MG63 (cell line): Measurements from ENCODE around the gene LILRA2. TPM values are rescaled to one million over a fixed set of nuclear protein-coding genes. Genes with fewer than 3 reads are reported as not detected.
"Not testable (repeated sequence)": the region's sequence is repeated elsewhere in the genome, so short reads cannot be mapped to it uniquely, and the experiment has no call there.

Experiments
- DNase-seq: peaks from one replicate; pipeline ENCODE4 v3.0.0-alpha.2; 2020
- H3K27me3 ChIP-seq: fragments of 250-450 bp; sonication (Bioruptor Pico); 2 replicates; pipeline ENCODE4 v1.5.1; 2020; ENCODE audit warnings: mild to moderate bottlenecking, moderate library complexity
- H3K36me3 ChIP-seq: fragments of 250-450 bp; sonication (Bioruptor Pico); 2 replicates; pipeline ENCODE4 v1.5.1; 2020; ENCODE audit warnings: mild to moderate bottlenecking, moderate library complexity
- H3K4me3 ChIP-seq: fragments of 250-450 bp; sonication (Bioruptor Pico); 2 replicates; pipeline ENCODE4 v1.5.1; 2020; ENCODE audit warnings: mild to moderate bottlenecking, moderate library complexity
- H3K9me3 ChIP-seq: fragments of 250-450 bp; sonication (Bioruptor Pico); 2 replicates; pipeline ENCODE4 v1.5.1; 2020; ENCODE audit warnings: mild to moderate bottlenecking, moderate library complexity
- total RNA-seq: library from RNA; depleted of rRNA; stranded (reverse); fragments of >200 nt; shearing (Covaris generic); gene quantifications from 2 replicates; pipeline ENCODE4 v1.2.3, GENCODE V29; 2014; ENCODE audit warnings: low replicate concordance; rRNA removed

Gene LILRA2
- total RNA-seq, 1 experiment from 2014 or later, result not detected

DNA sequence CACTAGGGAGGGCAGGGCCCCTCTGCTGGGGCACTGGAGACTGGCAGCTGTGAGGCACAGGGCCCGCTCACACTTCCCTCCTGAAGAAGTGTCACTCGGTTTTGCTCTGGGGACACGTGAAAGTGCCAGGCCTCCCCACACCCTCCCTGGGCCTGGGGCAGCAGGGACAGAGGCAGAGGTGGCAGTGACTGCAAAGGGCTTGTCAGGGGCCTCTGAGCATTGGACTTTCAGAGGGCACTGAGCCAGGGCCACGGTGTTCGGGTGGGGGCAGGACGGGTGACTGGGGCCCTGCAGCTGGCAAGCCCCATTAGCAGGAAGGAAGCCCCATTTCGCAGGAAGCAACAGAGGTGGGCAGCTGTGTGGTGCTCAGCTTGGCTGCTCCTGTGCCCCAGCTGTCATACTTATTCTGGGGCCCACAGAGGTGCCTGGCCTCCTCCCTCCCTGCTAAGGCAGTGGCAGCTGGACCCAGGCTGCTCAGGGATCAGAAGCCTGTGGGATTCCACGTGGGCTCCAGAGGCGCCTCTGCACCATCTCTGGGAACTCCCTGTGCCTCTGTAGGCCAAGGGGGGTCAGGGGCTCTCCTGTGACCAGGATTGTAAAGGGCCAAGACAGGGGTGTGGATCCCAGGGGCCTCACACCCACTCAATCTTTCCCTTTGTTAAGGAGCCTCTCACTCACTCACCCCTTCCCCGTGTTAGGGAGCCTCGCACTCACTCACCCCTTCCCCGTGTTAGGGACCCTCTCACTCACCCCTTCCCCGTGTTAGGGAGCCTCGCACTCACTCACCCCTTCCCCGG lies 51.5 kb downstream of the LILRA2 start:
- H3K36me3 ChIP-seq, H3K9me3 ChIP-seq, DNase-seq, H3K4me3 ChIP-seq: not testable (repeated sequence)
- H3K27me3 ChIP-seq, result peaks cover 45% of the 10 kb centered on the region

DNA sequence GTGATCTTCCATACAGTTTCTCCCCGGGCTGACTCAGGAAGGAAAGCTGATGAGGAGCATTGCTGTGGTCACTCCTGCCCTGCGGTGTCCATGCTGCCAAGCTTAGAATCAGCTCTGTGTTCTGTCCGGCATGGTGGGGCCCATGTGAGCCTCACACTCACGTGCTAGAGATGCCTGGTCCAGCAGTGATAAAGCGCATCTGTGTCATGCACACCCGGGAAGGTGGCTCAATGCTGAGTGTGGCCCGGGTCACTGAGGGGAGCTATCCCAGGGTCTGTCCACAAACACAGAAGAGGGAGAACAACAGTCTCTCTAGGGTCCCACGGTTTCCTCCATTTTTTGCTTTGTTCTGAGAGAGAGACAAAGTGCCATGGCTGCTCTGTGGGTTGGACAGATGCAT lies 53.2 kb downstream of the LILRA2 start:
- Histone ChIP-seq H3K36me3 (no peaks in the 10 kb centered on the region), H3K27me3 (peaks cover 34% of the 10 kb centered on the region), H3K4me3 (no peak overlapping the region), H3K9me3 (no peaks in the 10 kb centered on the region)
- no peak for DNase-seq

DNA sequence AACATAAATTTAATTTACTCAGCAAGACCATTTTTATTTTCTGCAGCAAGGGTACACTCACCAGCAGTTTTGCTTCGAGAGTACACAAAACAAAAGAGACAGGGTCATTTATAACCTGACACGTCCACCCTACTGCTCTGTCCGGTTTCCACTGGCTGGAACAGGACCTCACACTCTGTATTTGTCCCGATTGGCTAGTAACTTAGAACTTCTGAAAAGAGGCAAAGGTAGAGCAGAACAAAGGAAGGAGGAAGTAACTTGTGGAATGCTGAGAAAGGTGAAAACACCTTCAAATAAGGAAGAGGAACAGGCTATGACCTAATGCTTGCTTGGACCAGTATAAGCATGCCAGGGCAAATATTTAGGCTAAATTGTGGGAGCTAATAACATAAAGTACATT lies 54.3 kb downstream of the LILRA2 start:
- H3K27me3 ChIP-seq, result peaks cover 27% of the 10 kb centered on the region
- not testable (repeated sequence) for DNase-seq, H3K36me3 ChIP-seq, H3K9me3 ChIP-seq, H3K4me3 ChIP-seq

DNA sequence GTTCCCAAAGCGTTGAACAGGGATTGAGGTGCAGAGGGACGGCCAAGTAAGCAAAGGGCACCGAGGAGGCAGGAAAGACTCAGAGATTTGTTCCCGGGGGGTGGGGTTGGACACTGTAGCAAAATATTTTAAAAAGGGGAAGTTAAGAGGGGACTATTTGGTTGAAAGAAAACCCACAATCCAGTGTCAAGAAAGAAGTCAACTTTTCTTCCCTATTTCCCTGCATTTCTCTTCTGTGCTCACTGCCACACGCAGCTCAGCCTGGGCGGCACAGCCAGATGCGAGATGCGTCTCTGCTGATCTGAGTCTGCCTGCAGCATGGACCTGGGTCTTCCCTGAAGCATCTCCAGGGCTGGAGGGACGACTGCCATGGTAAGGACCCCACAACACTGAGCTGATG lies 56.7 kb downstream of the LILRA2 start, which contains the start of gene LILRB1:
Gene LILRB1 (plus strand): TSS at position 223 of the 400 bp plus-strand sequence. CDS start 590 bp downstream, outside the sequence.
- H3K36me3 ChIP-seq, H3K9me3 ChIP-seq, H3K4me3 ChIP-seq, DNase-seq: not testable (repeated sequence)
- H3K27me3 ChIP-seq, result peaks cover 24% of the 10 kb centered on the region

DNA sequence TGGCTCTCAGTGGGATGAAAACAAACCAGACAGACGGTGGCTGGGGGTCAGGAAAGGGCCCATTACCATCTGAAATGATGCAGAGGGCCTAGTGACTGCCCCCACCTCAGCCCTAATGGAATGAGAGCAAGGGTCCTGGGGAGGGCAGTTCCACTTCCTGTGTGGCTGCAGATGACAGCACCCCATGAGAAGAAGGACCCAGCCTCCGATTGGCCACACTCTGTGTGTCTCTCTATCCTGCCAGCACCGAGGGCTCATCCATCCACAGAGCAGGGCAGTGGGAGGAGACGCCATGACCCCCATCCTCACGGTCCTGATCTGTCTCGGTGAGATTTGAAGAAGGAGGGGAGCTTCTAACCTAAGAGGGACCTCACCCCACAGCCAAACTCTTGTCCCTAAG lies 57.2 kb downstream of the LILRA2 start:
- peaks cover 24% of the 10 kb centered on the region for H3K27me3 ChIP-seq
- no peaks in the 10 kb centered on the region for H3K36me3 ChIP-seq
- no peaks in the 10 kb centered on the region for H3K9me3 ChIP-seq
- no peak overlapping the region for H3K4me3 ChIP-seq
- no peak for DNase-seq

DNA sequence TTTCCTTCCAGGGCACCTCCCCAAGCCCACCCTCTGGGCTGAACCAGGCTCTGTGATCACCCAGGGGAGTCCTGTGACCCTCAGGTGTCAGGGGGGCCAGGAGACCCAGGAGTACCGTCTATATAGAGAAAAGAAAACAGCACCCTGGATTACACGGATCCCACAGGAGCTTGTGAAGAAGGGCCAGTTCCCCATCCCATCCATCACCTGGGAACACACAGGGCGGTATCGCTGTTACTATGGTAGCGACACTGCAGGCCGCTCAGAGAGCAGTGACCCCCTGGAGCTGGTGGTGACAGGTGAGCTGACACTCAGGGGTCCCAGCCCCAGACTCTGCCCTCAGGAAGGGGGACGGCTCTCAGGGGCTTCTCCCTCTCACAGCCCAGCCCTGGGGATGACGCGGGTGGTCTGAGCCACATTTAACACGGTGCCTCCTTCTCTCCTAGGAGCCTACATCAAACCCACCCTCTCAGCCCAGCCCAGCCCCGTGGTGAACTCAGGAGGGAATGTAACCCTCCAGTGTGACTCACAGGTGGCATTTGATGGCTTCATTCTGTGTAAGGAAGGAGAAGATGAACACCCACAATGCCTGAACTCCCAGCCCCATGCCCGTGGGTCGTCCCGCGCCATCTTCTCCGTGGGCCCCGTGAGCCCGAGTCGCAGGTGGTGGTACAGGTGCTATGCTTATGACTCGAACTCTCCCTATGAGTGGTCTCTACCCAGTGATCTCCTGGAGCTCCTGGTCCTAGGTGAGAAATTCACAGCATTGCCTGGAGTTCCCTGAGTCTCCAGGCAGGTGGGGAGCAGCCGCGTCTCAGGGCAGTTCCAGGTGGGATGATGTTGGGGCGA lies 58.1 kb downstream of the LILRA2 start:
- H3K27me3 ChIP-seq, result peaks cover 21% of the 10 kb centered on the region
- not testable (repeated sequence) for H3K9me3 ChIP-seq, H3K36me3 ChIP-seq, DNase-seq, H3K4me3 ChIP-seq

DNA sequence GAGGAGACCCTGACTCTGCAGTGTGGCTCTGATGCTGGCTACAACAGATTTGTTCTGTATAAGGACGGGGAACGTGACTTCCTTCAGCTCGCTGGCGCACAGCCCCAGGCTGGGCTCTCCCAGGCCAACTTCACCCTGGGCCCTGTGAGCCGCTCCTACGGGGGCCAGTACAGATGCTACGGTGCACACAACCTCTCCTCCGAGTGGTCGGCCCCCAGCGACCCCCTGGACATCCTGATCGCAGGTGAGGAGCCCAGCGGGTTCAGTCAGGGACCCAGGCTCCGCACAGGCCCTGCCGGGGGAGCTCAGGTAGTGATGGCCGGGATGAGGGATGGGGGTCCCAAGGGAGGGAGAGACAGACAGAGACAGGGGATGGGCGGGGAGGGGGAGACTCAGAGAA lies 58.9 kb downstream of the LILRA2 start:
- not testable (repeated sequence) for H3K4me3 ChIP-seq, H3K36me3 ChIP-seq, DNase-seq, H3K9me3 ChIP-seq
- H3K27me3 ChIP-seq, result peaks cover 18% of the 10 kb centered on the region

DNA sequence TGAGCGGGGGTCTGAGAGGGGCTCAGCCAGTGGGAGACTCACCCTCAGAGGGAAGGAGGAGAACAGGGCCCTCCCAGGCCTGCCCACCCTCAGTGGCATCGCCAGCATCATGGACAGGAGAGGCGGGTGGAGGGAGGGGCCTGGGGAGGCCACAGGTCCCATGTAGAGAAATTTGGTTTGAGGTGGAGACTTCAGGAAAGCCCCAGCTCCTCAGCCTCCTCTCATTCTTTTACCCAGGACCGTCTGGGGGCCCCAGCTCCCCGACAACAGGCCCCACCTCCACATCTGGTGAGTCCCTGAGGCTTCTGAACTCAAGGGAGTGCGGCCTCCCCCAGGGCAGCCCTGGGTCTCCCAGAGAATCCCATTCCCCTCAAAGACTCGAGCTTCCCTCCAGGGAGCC lies 59.8 kb downstream of the LILRA2 start:
- Histone ChIP-seq H3K4me3 (no peak overlapping the region), H3K9me3 (no peaks in the 10 kb centered on the region), H3K27me3 (peaks cover 12% of the 10 kb centered on the region), H3K36me3 (no peaks in the 10 kb centered on the region)
- no peak for DNase-seq

DNA sequence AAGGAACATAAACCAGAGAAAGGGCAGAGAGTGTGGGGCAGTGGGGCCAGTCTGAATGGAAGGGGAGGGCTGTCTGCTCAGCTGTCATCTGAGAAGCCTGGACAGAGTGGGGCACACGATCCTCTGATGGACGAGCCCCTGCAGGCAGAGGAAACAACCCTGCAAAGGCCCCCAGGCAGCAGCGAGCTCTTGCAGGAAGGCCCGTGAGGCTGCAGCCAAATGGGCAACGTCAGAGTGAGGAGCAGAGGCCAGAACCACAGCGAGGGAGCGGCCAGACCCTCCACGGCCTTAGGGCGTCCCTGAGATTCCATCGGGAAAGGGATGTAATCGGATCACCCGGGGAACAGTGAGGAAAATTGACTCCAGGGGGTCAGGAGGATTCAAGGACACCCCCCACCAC lies 62.5 kb downstream of the LILRA2 start:
- not testable (repeated sequence) for H3K4me3 ChIP-seq, H3K36me3 ChIP-seq, H3K9me3 ChIP-seq, DNase-seq
- peaks cover 20% of the 10 kb centered on the region for H3K27me3 ChIP-seq

DNA sequence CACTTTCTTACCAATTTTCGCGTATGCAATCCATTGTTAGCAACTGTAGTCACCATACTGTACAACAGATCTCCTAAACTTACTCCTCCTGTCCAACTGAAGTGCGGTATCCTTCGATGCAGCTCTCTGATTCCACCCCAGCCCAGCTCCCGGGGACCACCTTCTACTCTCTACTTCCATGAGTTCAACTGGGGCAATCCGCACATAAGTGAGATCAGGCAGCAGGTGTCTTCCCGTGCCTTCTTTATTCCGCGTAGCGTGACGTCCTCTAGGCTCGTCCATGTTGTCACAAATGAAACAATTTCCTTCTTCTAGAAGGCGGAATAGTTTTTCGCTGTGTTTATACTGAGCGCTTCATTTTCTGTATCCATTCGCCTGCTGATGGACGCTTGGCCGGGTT lies 65.1 kb downstream of the LILRA2 start:
- Histone ChIP-seq H3K27me3 (peaks cover 33% of the 10 kb centered on the region), H3K9me3 (no peaks in the 10 kb centered on the region)
- no peak for DNase-seq

More for the DNA sequence above, 65.1 kb downstream of the LILRA2 start:
- H3K4me3 ChIP-seq, result no peak overlapping the region
- H3K36me3 ChIP-seq, result no peaks in the 10 kb centered on the region

Other genes starting within 250 kb of the LILRA2 start
- gene LILRA4, start 234.6 kb upstream of the LILRA2 start, total RNA-seq, result not detected in 2 replicates
- gene LAIR1, start 208.9 kb upstream of the LILRA2 start, total RNA-seq, result not detected in 2 replicates
- not detected in 2 replicates for gene TTYH1, start 158.3 kb upstream of the LILRA2 start, total RNA-seq
- gene LENG8, start 124.6 kb upstream of the LILRA2 start, total RNA-seq, result 5.2 and 6.6 TPM in 2 replicates
- 8.6 and 12.4 TPM in 2 replicates for gene LENG9, start 110.0 kb upstream of the LILRA2 start, total RNA-seq
- gene CDC42EP5, start 100.5 kb upstream of the LILRA2 start, total RNA-seq, result 4.1 and 10.1 TPM in 2 replicates
- gene LAIR2, start 71.0 kb upstream of the LILRA2 start, total RNA-seq, result not detected in 2 replicates
- gene LILRA1, start 19.8 kb downstream of the LILRA2 start, total RNA-seq, result not detected in 2 replicates
- gene LILRB1, start 56.7 kb downstream of the LILRA2 start, total RNA-seq, result not detected in 2 replicates
- gene LILRB4, start 89.2 kb downstream of the LILRA2 start, total RNA-seq, result not detected in 2 replicates
- gene KIR3DL3, start 150.7 kb downstream of the LILRA2 start, total RNA-seq, result not detected in 2 replicates
- gene KIR2DL3, start 164.7 kb downstream of the LILRA2 start, total RNA-seq, result not detected in 2 replicates
- not detected in 2 replicates for gene KIR2DL1, start 196.0 kb downstream of the LILRA2 start, total RNA-seq
- not detected in 2 replicates for gene KIR2DL4, start 229.8 kb downstream of the LILRA2 start, total RNA-seq
- gene KIR3DL1, start 242.7 kb downstream of the LILRA2 start, total RNA-seq, result not detected in 2 replicates